Measurements from ENCODE around the gene LDAF1. TPM values are rescaled to one million over a fixed set of nuclear protein-coding genes. Genes with fewer than 3 reads are reported as not detected.
"Not testable (repeated sequence)": the region's sequence is repeated elsewhere in the genome, so short reads cannot be mapped to it uniquely, and the experiment has no call there.

LDAF1 gene
- total RNA-seq, 2 donors from 2014 or later, result 5.2 to 9.4 TPM

DNA sequence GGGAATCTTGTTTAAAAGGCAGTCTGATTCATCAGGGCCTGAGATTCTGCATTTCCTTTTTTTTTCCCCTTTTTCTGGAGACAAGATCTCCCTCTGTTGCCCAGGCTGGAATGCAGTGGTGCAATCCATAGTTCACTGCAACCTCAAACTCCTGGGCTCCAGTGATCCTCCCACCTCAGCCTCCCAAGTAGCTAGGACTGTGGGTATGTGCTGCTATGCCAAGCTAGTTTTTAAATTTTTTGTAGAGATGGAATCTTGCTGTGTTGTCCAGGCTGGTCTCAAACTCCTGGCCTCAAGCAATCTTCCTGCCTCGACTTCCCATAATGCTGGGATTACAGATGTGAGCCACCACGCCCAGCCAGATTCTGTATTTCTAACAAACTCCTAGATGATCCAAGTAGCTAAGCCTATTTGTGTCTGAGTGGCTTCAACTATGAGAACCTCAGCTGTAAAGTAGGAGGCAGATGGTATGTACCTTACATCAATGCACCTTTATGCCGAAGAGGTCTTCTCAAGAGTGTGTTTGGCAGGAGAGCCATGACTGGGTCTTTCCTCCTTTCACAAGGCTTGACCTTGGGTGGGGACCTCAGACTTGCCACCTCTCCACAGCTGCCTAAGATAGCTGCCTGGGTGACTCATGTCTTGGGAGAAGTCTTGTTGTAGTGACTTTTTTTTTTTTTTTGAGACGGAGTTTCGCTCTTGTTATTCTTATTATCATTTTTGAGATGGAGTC, 10.9 kb downstream of the LDAF1 start:
- H3K4me1 Mint-ChIP-seq (ENCODE audit: low read depth in 2 of 2), result no peaks in the 10 kb centered on the region
- H3K4me3 Mint-ChIP-seq, result no peak overlapping the region
- DNase-seq (ENCODE audit: low spot score) (no peak), ATAC-seq (peak in 1 of 2 donors; percentile 49)
- H3K27ac Mint-ChIP-seq, result no peak overlapping the region
- H3K27me3 Mint-ChIP-seq, result no peaks in the 10 kb centered on the region
- H3K9me3 Mint-ChIP-seq, result no peaks in the 10 kb centered on the region
- H3K36me3 Mint-ChIP-seq, result peaks cover 12% of the 10 kb centered on the region

DNA sequence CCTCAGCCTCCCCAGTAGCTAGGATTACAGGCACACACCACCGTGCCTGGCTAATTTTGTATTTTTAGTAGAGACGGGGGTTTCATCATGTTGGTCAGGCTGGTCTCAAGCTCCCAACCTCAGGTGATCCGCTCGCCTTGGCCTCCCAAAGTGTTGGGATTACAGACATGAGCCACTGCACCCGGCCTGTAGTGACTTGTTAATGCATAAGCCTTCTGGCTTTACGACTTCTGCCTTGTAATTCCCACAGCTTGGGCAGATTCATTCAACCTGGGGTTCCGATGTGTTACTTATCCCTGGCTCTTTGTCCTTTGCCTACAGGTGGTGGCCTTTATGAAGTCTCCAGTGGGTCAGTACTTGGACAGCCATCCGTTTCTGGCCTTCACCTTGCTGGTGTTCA, 11.6 kb downstream of the LDAF1 start:
- not testable (repeated sequence) for H3K27ac Mint-ChIP-seq; DNase-seq (ENCODE audit: low spot score); H3K4me3 Mint-ChIP-seq; H3K9me3 Mint-ChIP-seq; ATAC-seq; H3K27me3 Mint-ChIP-seq; H3K4me1 Mint-ChIP-seq (ENCODE audit: low read depth in 2 of 2)
- H3K36me3 Mint-ChIP-seq, result peaks cover 12% of the 10 kb centered on the region

DNA sequence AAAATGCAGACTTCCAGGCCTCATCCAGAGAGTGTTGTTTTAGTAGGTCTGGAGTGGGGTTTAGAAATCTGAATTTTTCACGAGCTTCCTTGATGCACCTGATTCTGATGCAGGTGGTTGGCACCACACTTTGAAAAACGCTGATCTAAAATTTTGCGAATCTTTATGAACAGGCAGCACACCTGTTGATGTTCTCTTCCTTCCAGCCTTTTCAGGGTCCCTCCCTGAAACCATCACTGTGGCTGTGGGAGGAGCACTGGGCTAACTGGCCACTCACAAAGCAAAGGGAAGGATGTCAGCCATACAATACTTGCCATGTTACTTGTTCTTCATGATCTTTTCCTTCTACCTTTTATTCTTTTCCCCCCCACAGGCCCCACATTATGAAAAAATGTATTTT, 14.2 kb downstream of the LDAF1 start:
- no peak overlapping the region for H3K27ac Mint-ChIP-seq
- no peak overlapping the region for H3K4me3 Mint-ChIP-seq
- H3K4me1 Mint-ChIP-seq (ENCODE audit: low read depth in 2 of 2), result no peaks in the 10 kb centered on the region
- ATAC-seq (no peak), DNase-seq (ENCODE audit: low spot score) (no peak)
- H3K27me3 Mint-ChIP-seq, result no peaks in the 10 kb centered on the region
- H3K9me3 Mint-ChIP-seq, result no peaks in the 10 kb centered on the region
- peaks cover 12% of the 10 kb centered on the region for H3K36me3 Mint-ChIP-seq

DNA sequence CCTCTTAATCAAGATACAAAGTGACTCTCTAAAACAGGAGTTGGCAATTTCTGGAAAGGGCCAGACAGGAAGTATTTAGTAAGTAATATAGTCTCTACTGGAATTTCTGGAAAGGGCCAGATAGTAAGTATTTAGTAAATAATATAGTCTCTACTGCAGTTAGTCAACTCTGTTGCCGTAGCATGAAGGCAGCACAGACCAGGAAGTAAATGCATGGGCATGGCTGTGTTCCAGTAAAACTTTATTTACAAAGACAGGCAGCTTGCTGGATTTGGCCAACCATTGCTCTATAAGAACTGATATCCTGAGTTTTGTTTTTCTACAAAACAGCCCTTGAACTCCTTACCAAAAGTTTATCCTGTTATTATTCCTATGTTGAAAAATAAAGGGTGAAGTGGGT, 16.9 kb downstream of the LDAF1 start:
- H3K36me3 Mint-ChIP-seq, result peaks cover 12% of the 10 kb centered on the region

DNA sequence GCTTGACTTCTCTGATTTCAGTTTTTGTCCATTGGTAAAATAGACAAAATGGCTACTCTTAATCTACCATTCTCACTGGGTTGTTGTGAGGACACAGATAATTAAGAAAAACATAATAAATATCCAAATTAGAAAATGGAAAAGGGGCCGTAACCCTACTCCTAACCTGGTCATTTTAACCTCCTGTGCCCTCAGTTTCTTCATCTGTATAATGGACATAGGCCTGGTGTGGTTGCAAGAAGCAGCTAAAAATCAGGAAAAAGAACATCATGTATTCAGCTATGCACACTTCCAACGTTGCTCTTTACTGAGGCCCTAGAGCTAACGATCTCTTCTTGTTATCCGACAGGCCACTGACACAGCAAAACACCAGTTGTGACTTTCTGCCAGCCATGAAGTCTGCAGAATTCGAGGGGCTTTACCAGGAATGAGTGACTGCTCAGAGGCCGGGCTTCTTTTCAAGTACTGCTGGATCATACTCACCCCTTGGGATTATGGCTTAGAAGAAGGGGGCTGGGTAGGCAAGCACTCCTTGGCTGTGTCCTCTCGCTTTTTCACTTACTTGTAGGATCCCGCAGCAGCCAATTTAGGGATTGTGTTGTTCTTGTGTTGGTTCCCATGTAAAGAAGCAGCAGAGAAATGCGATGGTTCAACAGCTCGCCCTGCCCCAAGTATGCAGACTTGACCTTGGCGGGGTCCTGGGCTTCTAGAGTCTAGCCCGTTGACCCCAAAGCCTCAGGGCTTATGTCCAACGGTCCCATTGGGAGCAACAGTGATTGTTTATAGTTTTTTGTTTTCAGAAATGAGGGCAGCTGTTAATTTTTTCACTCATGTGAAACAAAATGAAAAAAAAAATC, 20.9 kb downstream of the LDAF1 start:
- no peaks in the 10 kb centered on the region for H3K27me3 Mint-ChIP-seq
- H3K4me3 Mint-ChIP-seq, result no peak overlapping the region
- ATAC-seq, result no peak
- H3K9me3 Mint-ChIP-seq, result no peaks in the 10 kb centered on the region
- H3K4me1 Mint-ChIP-seq (ENCODE audit: low read depth in 2 of 2), result no peaks in the 10 kb centered on the region
- no peak for DNase-seq (ENCODE audit: low spot score)
- H3K27ac Mint-ChIP-seq, result no peak overlapping the region
- peaks cover 8% of the 10 kb centered on the region for H3K36me3 Mint-ChIP-seq

More for the DNA sequence above, 16.9 kb downstream of the LDAF1 start:
- DNase-seq (ENCODE audit: low spot score) (no peak), ATAC-seq (no peak)
- no peaks in the 10 kb centered on the region for H3K27me3 Mint-ChIP-seq
- H3K4me1 Mint-ChIP-seq (ENCODE audit: low read depth in 2 of 2), result no peaks in the 10 kb centered on the region
- no peak overlapping the region for H3K4me3 Mint-ChIP-seq
- H3K9me3 Mint-ChIP-seq, result no peaks in the 10 kb centered on the region
- H3K27ac Mint-ChIP-seq, result no peak overlapping the region

DNA sequence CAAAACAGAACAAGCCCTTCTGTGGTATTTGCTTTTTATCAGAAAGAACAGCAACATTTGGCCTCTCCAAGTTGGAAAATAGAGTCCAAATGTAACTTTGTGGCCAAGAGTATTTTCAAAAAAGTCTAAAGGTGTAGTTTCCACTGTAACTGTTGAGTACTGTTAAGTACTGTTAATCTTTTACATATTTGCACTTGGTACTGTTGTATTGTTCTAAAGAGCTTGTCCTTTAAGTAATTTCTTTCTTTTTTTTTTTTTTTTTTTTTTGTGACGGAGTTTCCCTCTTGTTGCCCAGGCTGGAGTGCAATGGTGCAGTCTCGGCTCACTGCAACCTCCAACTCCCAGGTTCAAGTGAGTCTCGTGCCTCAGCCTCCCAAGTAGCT, 21.5 kb downstream of the LDAF1 start:
- H3K27me3 Mint-ChIP-seq, result no peaks in the 10 kb centered on the region
- H3K9me3 Mint-ChIP-seq, result no peaks in the 10 kb centered on the region
- ATAC-seq (no peak), DNase-seq (ENCODE audit: low spot score) (no peak)
- H3K36me3 Mint-ChIP-seq, result peaks cover 8% of the 10 kb centered on the region
- H3K4me3 Mint-ChIP-seq, result no peak overlapping the region
- peaks cover 4 to 5% of the 10 kb centered on the region in 2 donors for H3K4me1 Mint-ChIP-seq (ENCODE audit: low read depth in 2 of 2)
- no peak overlapping the region for H3K27ac Mint-ChIP-seq

DNA sequence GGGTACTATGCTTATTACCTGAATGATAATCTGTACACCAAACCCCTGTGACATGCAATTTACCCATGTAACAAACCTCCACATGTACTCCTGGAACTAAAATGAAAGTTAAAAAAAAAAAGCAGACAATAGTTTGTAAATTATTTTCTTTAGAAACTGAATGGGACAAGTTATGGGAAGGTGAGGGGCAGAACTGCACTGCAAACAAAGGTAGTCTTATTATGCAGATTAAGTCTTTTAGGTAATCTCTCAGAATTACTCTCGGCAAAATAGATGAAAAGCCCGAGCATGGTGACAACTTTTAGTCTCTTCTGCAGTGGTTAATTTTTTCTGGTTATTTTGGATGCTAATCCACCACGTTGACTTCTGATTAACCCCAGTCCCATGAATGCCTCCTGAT, 25.5 kb downstream of the LDAF1 start:
- peaks cover 8% of the 10 kb centered on the region for H3K36me3 Mint-ChIP-seq
- no peak overlapping the region for H3K27ac Mint-ChIP-seq
- no peaks in the 10 kb centered on the region for H3K27me3 Mint-ChIP-seq
- no peak overlapping the region for H3K4me3 Mint-ChIP-seq
- no peak for ATAC-seq
- no peak for DNase-seq (ENCODE audit: low spot score)
- H3K9me3 Mint-ChIP-seq, result no peaks in the 10 kb centered on the region
- H3K4me1 Mint-ChIP-seq (ENCODE audit: low read depth in 2 of 2), result peaks cover 10 to 11% of the 10 kb centered on the region in 2 donors

DNA sequence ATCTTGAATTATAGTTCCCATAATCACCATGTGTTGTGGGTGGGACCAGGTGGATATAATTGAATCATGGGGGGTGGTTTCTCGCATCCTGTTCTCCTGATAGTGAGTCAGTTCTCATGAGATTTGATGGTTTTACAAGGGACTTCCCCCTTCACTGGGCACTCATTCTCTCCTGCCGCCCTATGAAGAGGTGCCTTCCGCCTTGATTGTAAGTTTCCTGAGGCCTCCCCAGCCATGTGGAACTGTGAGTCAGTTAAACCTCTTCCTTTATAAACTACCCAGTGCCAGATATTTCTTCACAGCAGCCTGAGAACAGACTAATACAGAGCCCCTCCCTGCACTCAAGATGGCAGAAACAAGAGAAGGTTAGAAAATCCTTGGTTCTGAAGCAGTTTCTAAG, 26.4 kb downstream of the LDAF1 start:
- ATAC-seq (peak; percentile 50 to 61), DNase-seq (ENCODE audit: low spot score) (no peak)
- Mint-ChIP-seq H3K27me3 (no peaks in the 10 kb centered on the region), H3K4me3 (no peak overlapping the region), H3K4me1 (ENCODE audit: low read depth in 2 of 2) (peaks cover 10 to 11% of the 10 kb centered on the region in 2 donors), H3K9me3 (no peaks in the 10 kb centered on the region), H3K36me3 (peaks cover 8% of the 10 kb centered on the region), H3K27ac (no peak overlapping the region)

DNA sequence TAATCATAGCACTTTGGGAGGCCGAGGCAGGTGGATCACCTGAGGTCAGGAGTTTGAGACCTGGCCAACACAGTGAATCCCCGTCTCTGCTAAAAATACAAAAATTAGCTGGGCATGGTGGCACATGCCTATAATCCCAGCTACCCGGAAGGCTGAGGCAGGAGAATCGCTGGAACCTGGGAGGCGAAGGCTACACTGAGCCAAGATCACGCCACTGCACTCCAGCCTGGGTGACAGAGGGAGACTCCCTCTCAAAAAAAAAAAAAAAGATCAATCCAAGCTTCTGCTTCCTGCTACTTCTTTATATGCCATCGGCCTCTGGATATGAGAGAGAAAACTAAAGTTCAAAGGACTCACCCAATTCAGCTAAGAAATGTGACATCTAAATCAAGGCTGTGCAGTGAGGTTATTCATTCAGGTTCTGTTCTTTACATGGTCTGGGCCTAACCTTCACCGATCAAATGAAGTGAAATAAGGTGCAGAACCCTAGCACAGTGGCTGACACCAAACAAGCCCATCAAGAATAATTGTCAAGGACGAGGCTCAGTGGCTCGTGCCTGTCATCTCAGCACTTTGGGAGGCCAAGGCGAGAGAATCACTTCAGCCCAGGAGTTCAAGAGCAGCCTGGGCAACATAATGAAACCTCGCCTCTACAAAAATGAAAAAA, 27.3 kb downstream of the LDAF1 start:
- Mint-ChIP-seq H3K4me3 (no peak overlapping the region), H3K27me3 (no peaks in the 10 kb centered on the region), H3K36me3 (peaks cover 8% of the 10 kb centered on the region), H3K4me1 (ENCODE audit: low read depth in 2 of 2) (peaks cover 10 to 11% of the 10 kb centered on the region in 2 donors), H3K9me3 (no peaks in the 10 kb centered on the region), H3K27ac (no peak overlapping the region)
- ATAC-seq (no peak), DNase-seq (ENCODE audit: low spot score) (no peak)

DNA sequence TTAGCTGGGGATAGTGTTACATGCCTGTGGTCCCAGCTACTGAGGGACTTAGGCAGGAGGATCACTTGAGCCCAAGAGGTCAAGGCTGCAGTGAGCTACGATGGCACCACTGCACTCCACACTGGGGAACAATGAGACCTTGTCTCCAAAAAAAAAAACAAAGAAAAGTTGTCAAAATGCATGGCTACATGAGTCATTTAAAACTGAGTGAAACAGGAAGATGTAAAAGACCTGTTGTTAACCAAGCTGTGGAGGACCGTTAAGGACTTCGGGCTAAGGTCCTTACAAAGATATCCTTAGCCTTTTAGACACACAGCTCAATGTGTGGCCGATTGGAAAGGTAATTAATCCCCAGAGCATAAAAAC, 27.8 kb downstream of the LDAF1 start:
- DNase-seq (ENCODE audit: low spot score), result no peak

DNA sequence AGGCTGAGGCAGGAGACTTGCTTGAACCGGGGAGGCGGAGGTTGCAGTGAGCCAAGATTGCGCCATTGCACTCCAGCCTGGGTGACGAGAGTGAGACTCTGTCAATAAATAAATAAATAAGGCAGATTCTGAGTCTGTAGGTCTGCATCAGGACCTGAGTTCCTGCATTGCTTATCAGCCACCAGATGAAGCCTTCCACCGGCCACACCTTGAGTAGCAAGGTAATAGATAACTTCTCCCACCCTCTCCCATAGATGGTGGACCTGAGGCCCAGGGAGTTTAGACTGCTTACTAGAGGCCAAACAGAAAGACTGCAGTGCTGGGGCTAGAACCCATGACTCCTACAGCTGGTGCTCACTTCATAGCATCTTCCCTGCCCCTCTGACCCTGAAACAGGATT, 30.8 kb downstream of the LDAF1 start:
- Mint-ChIP-seq H3K4me3 (no peak overlapping the region), H3K27me3 (peaks cover under 1 to 12% of the 10 kb centered on the region in 2 donors)

More for the DNA sequence above, 27.8 kb downstream of the LDAF1 start:
- no peaks in the 10 kb centered on the region for H3K9me3 Mint-ChIP-seq
- no peak overlapping the region for H3K27ac Mint-ChIP-seq
- peaks cover 3% of the 10 kb centered on the region for H3K36me3 Mint-ChIP-seq
- H3K27me3 Mint-ChIP-seq, result peaks cover 0 to 1% of the 10 kb centered on the region in 2 donors
- H3K4me3 Mint-ChIP-seq, result no peak overlapping the region
- no peak for ATAC-seq
- H3K4me1 Mint-ChIP-seq (ENCODE audit: low read depth in 2 of 2), result peaks cover 10 to 11% of the 10 kb centered on the region in 2 donors

DNA sequence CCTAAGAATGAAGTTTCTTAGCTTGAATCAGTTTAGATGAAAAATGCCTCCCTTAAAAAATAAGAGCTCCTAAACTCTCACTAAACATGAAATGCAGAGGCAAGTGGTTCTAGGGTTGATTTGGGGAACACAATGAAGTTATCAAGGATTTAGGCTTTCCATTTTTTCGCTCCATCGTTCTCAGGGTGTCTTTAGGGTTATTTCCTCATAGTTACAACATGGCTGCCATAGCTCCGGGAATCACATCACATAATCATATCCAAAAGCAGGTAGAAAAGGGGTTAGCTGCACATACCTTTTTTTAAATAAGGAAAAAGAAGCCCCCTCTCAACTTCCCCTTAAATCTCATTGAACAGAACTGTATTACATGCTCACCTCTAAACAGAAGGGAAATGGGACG, 31.5 kb downstream of the LDAF1 start:
- Mint-ChIP-seq H3K27ac (no peak overlapping the region), H3K36me3 (no peaks in the 10 kb centered on the region), H3K4me1 (ENCODE audit: low read depth in 2 of 2) (peaks cover 5 to 7% of the 10 kb centered on the region in 2 donors), H3K27me3 (peaks cover 8 to 15% of the 10 kb centered on the region in 2 donors), H3K9me3 (no peaks in the 10 kb centered on the region), H3K4me3 (no peak overlapping the region)
- ATAC-seq, result no peak
- no peak for DNase-seq (ENCODE audit: low spot score)

More for the DNA sequence above, 30.8 kb downstream of the LDAF1 start:
- no peaks in the 10 kb centered on the region for H3K36me3 Mint-ChIP-seq
- DNase-seq (ENCODE audit: low spot score) (no peak), ATAC-seq (no peak)
- peaks cover 10 to 11% of the 10 kb centered on the region in 2 donors for H3K4me1 Mint-ChIP-seq (ENCODE audit: low read depth in 2 of 2)
- no peaks in the 10 kb centered on the region for H3K9me3 Mint-ChIP-seq
- no peak overlapping the region for H3K27ac Mint-ChIP-seq

DNA sequence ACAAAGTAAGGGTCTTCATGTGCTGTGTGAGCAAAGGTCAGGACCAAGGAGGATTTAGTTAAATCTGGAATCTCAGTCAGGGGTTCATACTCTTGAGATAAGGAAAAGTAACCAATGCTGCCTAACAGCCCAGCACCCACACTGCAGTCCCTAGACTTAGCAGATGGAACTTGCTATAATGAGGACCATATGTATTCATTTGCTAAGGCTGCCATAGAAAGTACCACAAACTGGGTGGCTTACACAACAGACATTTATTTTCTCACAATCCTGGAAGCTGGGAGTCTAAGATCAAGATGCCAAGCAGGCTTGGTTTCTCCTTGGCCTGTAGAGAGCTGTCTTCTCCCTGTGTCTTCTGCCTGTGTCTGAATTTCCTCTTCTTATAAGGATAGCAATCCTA, 32.1 kb downstream of the LDAF1 start:
- Mint-ChIP-seq H3K9me3 (no peaks in the 10 kb centered on the region), H3K27me3 (peaks cover 8 to 15% of the 10 kb centered on the region in 2 donors), H3K36me3 (no peaks in the 10 kb centered on the region), H3K4me3 (no peak overlapping the region), H3K27ac (no peak overlapping the region), H3K4me1 (ENCODE audit: low read depth in 2 of 2) (peaks cover 5% of the 10 kb centered on the region in 2 donors)
- DNase-seq (ENCODE audit: low spot score) (no peak), ATAC-seq (no peak)

DNA sequence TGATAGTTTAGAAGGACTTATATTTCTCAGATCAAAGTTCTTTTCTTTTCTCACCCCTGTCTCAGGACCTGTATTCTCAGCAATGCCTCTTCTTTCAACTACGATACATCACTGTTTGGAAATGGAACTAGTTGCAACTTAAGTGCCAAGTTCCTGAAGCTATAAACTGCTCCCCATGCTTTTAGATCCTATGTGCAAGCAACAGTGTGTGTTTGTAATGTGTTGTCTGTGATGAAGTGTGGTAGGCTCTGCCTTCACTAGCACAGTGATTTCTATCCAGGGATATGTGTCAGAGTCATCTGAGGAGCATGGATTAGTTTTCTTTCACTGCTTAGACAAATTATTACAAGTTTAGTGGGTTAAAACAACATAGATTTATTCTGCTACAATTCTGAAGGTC, 34.5 kb downstream of the LDAF1 start:
- no peaks in the 10 kb centered on the region for H3K9me3 Mint-ChIP-seq
- no peaks in the 10 kb centered on the region for H3K36me3 Mint-ChIP-seq
- H3K4me1 Mint-ChIP-seq (ENCODE audit: low read depth in 2 of 2), result peaks cover 3 to 5% of the 10 kb centered on the region in 2 donors
- ATAC-seq, result no peak
- no peak overlapping the region for H3K4me3 Mint-ChIP-seq
- no peak for DNase-seq (ENCODE audit: low spot score)
- no peak overlapping the region for H3K27ac Mint-ChIP-seq
- peaks cover 8 to 15% of the 10 kb centered on the region in 2 donors for H3K27me3 Mint-ChIP-seq
